ENCODE data around the gene PTPRG.

PTPRG gene

GRCh38 chr3:61899700-61900462, 338.5 kb downstream of the PTPRG start:
- DNase-seq = no peak

DNA sequence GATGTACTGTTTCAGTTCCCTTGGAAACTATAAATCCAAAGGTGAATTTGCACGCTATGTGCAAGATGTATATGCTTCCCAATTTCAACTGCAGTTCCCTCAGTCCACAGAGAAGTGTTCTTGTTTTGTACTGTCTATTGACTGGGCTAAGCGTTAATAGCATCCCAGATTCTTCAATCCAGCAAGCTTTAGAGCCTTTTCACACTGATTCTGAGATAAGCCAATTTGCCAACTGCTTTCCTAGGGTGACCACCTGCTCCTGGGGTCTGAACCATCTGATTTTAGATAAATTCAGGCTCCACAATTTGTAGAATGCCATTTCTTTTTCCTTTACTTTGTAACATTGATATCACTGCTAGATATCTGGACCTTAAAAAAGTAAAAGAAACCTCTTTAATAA, 340.1 kb downstream of the PTPRG start:
- peak in 1 of 14 donors; percentile 79 for DNase-seq

GRCh38 chr3:61901986-61902385, 340.6 kb downstream of the PTPRG start:
- DNase-seq = peak in 1 of 14 donors; percentile 85

- DNase-seq = no peak
Measured at GRCh38 chr3:61903074-61903473, 341.7 kb downstream of the PTPRG start.

- peak in 8 of 14 donors; percentile 18 to 57 (median 24) for DNase-seq
Measured at GRCh38 chr3:61903931-61904657, 342.7 kb downstream of the PTPRG start.

GRCh38 chr3:61907210-61907795, 345.9 kb downstream of the PTPRG start:
- no peak for DNase-seq

DNA sequence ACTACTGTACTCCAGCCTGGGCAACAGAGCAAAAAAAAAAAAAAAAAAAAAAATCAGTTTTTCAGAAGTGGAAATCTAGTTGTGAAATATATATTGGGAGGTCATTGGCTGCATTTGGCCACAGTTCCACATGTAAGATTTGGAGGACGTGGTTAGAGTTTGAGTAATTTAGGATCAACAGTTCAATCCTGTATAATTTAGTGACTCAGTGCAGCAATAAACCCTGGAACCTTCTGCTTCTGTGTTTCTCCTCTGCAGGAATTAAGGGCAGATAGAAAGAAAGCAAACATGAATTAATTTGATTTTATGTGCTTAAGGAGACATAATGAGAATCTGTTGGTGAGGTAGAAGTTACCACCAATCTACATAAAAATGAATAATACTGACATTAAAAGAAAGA, 347.0 kb downstream of the PTPRG start:
- no peak for DNase-seq

DNA sequence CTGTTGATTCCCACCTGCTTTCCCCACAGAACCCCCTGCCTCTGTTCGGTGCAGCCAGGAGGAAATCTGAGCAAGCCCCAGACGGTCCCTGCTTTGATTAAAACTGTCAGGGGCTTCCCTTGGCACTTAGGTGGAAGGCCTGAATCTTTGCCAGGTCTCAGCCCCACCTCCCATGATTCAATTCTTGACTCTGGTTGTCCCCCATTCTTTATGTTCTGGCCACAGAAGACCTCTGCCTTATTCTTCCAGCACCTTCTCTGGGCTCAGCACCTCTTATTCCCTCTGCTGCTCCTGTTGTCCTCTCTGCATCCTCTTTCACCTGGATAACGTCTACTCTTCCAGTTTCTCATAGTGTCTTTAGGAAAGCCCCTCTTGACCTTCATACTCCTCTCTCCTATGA, 349.4 kb downstream of the PTPRG start:
- DNase-seq = no peak

DNA sequence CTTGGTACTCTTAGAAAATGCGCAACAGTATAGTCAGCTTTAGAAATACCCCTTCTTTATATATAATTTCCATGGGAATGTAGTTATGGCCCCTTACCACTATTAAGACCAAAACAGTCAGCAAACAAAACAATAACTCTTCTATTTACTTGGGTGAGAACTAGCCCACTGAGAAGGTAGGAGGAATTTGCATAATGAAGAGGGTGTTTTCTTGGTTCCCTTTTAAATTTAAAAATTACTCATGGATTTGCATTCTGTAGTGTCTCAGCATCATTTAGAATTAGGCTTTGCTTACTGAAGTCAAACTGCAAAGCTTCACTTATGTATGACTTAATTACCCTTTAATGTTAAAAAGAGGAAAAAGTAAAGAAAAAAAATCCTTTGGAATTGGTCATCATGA, 350.8 kb downstream of the PTPRG start:
- DNase-seq = no peak

DNA sequence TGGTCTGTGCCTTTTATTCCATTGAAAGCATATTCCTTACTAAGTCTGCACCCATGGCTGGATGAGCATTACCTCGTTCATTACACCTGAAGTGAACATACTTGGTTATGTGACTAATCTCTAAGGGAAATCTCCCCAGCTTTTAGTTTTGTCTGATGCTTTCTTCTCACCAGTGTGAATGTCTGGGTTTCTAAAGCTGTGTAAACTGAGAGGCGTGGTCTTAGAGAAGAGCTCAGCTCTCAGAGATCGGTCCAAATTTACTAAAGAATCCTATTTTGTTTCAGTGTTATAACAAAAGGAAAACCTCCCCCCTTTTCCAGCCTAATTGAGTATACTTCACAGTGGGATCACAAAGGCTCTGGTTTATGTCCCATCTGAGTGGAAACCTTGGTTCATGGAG, 352.3 kb downstream of the PTPRG start:
- DNase-seq = no peak

DNA sequence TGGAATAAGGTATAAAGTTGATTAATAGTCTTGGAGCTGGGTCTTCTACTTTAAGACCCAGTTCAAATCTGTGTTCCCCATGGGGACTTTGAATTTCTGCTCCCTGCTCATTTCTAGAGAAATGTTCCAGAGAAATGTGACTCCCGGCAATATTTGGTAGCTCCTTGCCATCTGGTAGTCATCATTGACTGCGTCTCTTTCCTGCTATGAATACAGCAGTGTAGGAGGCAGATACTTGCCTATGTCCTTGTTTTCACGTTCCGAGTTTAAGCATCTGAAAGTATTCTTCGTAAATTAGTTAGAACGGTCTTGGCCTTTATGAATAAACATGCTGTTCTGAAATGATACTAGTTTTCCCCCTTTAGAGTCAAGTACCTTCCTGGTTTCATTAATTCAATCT, 352.9 kb downstream of the PTPRG start:
- DNase-seq = no peak

GRCh38 chr3:61915296-61915695, 353.9 kb downstream of the PTPRG start:
- no peak for DNase-seq

GRCh38 chr3:61919371-61919770, 358.0 kb downstream of the PTPRG start:
- no peak for DNase-seq

DNA sequence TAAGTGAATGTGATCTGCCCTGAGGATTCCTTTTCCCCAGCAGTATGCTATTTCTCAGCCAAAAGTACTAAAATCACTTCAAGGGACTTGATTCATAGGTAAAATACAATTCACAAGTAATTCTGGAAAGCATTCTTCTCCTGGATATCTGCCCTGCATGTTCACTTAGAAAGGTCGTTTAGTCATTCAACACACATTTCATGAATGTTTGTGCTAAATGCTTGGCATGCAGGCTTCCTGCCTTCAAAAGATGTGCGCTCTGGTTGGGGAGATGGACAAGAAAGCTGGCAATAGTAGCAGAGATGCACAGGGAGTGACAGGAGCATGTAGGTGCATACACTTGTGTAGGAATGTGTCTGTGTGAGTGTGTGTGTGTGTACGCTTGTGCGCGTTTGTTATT, 360.7 kb downstream of the PTPRG start:
- DNase-seq = no peak

GRCh38 chr3:61924090-61924735, 362.8 kb downstream of the PTPRG start:
- no peak for DNase-seq

GRCh38 chr3:61924991-61925390, 363.6 kb downstream of the PTPRG start:
- DNase-seq = no peak

- DNase-seq = no peak
Measured at GRCh38 chr3:61925721-61926120, 364.4 kb downstream of the PTPRG start.

- no peak for DNase-seq
Measured at GRCh38 chr3:61926923-61927322, 365.6 kb downstream of the PTPRG start.

DNA sequence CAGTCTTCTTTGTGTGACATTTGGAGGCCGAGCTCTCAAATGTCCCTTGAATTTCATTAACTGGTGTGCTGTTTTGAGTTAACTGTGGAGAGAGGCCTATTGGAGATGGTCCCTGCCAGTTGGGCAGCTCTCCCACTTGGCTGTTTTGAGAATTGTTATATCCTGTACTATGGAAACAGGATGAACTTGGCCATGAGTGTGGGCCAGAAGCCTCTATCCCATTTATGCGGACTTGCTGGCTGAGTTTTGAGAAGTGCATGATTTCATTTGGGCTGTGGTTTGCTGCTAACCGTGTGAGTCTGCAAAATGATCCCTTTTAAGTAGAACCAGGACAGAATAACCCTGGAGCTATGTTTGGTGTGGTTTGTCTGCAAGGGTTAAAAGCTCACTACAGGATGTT, 366.0 kb downstream of the PTPRG start:
- peak in 9 of 14 donors; percentile 16 to 98 (median 53) for DNase-seq

GRCh38 chr3:61928039-61928438, 366.7 kb downstream of the PTPRG start:
- DNase-seq = peak in 1 of 14 donors; percentile 32

DNA sequence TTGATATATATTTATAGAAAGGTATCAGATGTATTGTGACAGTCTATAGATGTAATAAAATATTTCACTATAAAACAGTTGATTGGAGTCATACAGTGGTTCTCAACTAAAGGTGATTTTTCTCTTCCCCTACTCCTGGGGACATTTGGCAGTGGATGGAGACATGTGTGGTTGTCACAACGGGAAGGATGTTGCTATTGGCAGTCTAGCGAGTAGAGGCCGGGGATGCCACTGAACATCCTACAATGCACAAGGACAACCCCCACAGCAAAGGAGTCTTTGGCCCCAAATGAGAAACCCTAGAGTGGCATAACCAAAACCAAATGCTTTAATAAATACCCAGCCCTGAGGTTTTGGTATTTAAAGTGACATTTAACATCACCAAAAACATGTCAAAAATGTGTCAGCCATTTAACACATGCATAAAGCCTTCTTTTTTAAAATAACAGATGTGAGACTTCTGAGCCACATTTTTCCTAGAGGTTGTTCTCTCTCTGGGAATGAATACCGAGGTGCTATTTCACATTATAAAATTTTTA, 367.5 kb downstream of the PTPRG start:
- DNase-seq = peak in 1 of 14 donors; percentile 46

DNA sequence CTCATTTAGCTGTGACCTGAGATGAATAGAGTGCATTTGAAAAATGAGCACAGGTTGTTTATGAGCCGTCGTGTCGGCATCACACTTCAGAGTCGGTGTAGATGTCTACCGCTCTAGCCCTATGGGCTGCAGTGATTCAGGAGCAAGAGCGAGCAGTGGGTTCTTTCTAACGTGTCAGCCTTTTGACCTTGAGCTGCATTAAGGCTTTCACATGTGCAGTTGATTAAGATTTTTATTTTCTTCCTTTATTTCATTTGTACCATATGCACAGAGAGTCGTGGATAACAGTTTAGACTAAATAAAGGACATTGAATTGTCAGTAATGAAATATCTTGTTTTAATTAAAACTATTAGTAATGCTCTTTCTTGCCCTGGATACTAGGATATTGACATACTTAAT, 368.2 kb downstream of the PTPRG start:
- no peak for DNase-seq

- no peak for DNase-seq
Measured at GRCh38 chr3:61932499-61932898, 371.1 kb downstream of the PTPRG start.
